Keratinocyte (primary cell): Measurements from ENCODE around the gene RNF145. TPM values are rescaled to one million over a fixed set of nuclear protein-coding genes. Genes with fewer than 3 reads are reported as not detected.
A peak's percentile ranks its signal among the peaks of the same experiment; 100 is the strongest.

Source experiments
- DNase-seq: peaks from one replicate; pipeline ENCODE4 v3.0.0-alpha.2; 2011; ENCODE audit warnings: low read depth, missing footprints, low spot score
- FAIRE-seq: peaks from 2 replicates; lab custom pipeline; 2011; peaks lifted over from hg19 to GRCh38; lab: Jason Lieb, UNC
- H2AFZ ChIP-seq: 2 replicates; pipeline ENCODE4 v1.6.0; 2012; ENCODE audit warnings: low read length, control low read depth, inconsistent platforms; ENCODE audit not compliant: control insufficient read depth
- H3K27ac ChIP-seq: 2 replicates; pipeline ENCODE4 v1.5.1; 2011; ENCODE audit warnings: low read length; ENCODE audit not compliant: control insufficient read depth, insufficient read depth
- H3K27me3 ChIP-seq: 3 replicates; pipeline ENCODE4 v1.6.0; 2011; ENCODE audit warnings: low read length; ENCODE audit not compliant: control insufficient read depth, insufficient read depth; ENCODE audit errors: extremely low read depth
- H3K36me3 ChIP-seq, 2 experiments: 2 replicates in 1 of 2; 3 replicates in 1 of 2; pipeline ENCODE4 v1.5.1; 2011; ENCODE audit warnings: low read length in 2 of 2, mild to moderate bottlenecking in 1 of 2; ENCODE audit not compliant: control insufficient read depth in 2 of 2, insufficient read depth in 2 of 2; ENCODE audit errors: extremely low read depth in 1 of 2
- H3K4me1 ChIP-seq: 3 replicates; pipeline ENCODE4 v1.5.1; 2011; ENCODE audit warnings: low read length; ENCODE audit not compliant: control insufficient read depth, insufficient read depth; ENCODE audit errors: extremely low read depth
- H3K4me2 ChIP-seq: 3 replicates; pipeline ENCODE4 v1.6.0; 2011; ENCODE audit warnings: low read depth, low read length; ENCODE audit not compliant: control insufficient read depth, insufficient read depth; ENCODE audit errors: extremely low read depth
- H3K4me3 ChIP-seq, 3 experiments: fragments of 200-600 bp in 1 of 3; sonication (generic) in 1 of 3; 2 replicates in 2 of 3; 3 replicates in 1 of 3; pipeline ENCODE4 v1.5.1; 2011 to 2016; ENCODE audit warnings: low read length in 3 of 3, mild to moderate bottlenecking in 3 of 3, control low read depth in 2 of 3, inconsistent platforms in 1 of 3, low read depth in 1 of 3, mixed read lengths in 1 of 3, mixed run types in 1 of 3, moderate library complexity in 1 of 3; ENCODE audit not compliant: control insufficient read depth in 2 of 3, insufficient read depth in 2 of 3; ENCODE audit errors: extremely low read depth in 1 of 3
- H3K79me2 ChIP-seq: 2 replicates; pipeline ENCODE4 v1.6.0; 2012; ENCODE audit warnings: low read length; ENCODE audit not compliant: control insufficient read depth, insufficient read depth
- H3K9ac ChIP-seq: 3 replicates; pipeline ENCODE4 v1.6.0; 2011; ENCODE audit warnings: low read length; ENCODE audit not compliant: control insufficient read depth, insufficient read depth; ENCODE audit errors: extremely low read depth
- H3K9me1 ChIP-seq: 3 replicates; pipeline ENCODE4 v1.6.0; 2011; ENCODE audit warnings: low read length; ENCODE audit not compliant: control insufficient read depth, insufficient read depth; ENCODE audit errors: extremely low read depth
- H3K9me3 ChIP-seq: 2 replicates; pipeline ENCODE4 v1.5.1; 2012; ENCODE audit warnings: low read depth, low read length; ENCODE audit not compliant: control insufficient read depth
- H4K20me1 ChIP-seq: 3 replicates; pipeline ENCODE4 v1.6.0; 2011; ENCODE audit warnings: low read length; ENCODE audit not compliant: control insufficient read depth, insufficient read depth; ENCODE audit errors: extremely low read depth
- EZH2 ChIP-seq: IDR thresholded peaks from one replicate; pipeline ENCODE4 v1.6.1; 2012; ENCODE audit warnings: inconsistent platforms, mild to moderate bottlenecking, low read length, moderate library complexity
- dilution Hi-C: fragments of 300-500 bp; cut with MboI; formaldehyde crosslinking; loops from one replicate; pipeline ENCODE4 v1.7.0; 2020; ENCODE audit warnings: low sequenced_read_pairs; ENCODE audit not compliant: extremely low pct_ligation_motif_present
- polyA plus RNA-seq, 5 experiments: library from polyadenylated mRNA; depleted of rRNA in 3 of 5; stranded (reverse) in 3 of 5; stranded (forward) in 1 of 5; unstranded in 1 of 5; fragments of >200 nt; gene quantifications; 1 replicate in 1 of 5; 2 replicates in 3 of 5; 3 replicates in 1 of 5; pipeline versions ENCODE4 v1.2.1 to v1.2.3, GENCODE V29; 2011 to 2012; ENCODE audit warnings: missing spikeins in 2 of 5, low read depth in 1 of 5, low replicate concordance in 1 of 5
- TF ChIP-seq, protein P1 (sequence below), 3 experiments: IDR thresholded peaks in 1 of 3; conservative IDR thresholded peaks in 1 of 3; optimal IDR thresholded peaks in 1 of 3; 2 replicates in 2 of 3; 3 replicates in 1 of 3; pipeline versions ENCODE3 to v1.5.1; 2011; ENCODE audit warnings: low read length in 3 of 3, mild to moderate bottlenecking in 3 of 3, moderate library complexity in 2 of 3, control low read depth in 1 of 3, inconsistent platforms in 1 of 3; ENCODE audit not compliant: insufficient read depth in 2 of 3; ENCODE audit errors: extremely low read depth in 1 of 3

RNF145 gene
- polyA plus RNA-seq, 1 donor (not counting 4 experiments of a cell fraction or from before 2014, with no cell fraction given): 78.6 TPM

DNA sequence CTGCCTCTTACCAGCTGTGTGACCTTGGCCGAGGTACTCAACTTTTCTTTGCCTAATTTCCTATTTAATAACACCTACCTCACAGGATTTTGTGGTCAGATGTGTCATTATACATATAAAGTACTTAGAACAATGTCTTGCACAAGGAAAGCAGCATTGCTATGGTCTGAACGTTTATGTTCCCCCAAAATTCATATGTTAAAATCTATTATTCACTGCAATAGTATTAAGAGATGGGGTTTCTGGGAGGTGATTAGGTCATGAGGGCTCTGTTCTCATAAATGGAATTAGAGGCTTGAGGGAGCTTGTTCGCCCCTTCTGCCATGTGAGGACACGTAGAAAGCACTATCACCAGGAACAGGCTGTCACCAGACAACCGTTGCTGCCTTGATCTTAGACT, 10.9 kb upstream of the RNF145 start:
- Histone ChIP-seq H3K27me3 (no peaks in the 10 kb centered on the region), H3K79me2 (no peaks in the 10 kb centered on the region), H3K27ac (no peak overlapping the region), H3K9ac (no peak overlapping the region), H3K36me3 (no peaks in the 10 kb centered on the region), H2AFZ (no peak overlapping the region), H3K4me2 (no peak overlapping the region), H3K9me3 (no peaks in the 10 kb centered on the region), H3K4me1 (peaks cover 31% of the 10 kb centered on the region), H3K9me1 (no peaks in the 10 kb centered on the region), H3K4me3 (no peak overlapping the region), H4K20me1 (no peaks in the 10 kb centered on the region)
- DNase-seq (peak; percentile 32), FAIRE-seq (no peak)
- dilution Hi-C loops: no loop called here
- TF ChIP-seq, protein P1, sequence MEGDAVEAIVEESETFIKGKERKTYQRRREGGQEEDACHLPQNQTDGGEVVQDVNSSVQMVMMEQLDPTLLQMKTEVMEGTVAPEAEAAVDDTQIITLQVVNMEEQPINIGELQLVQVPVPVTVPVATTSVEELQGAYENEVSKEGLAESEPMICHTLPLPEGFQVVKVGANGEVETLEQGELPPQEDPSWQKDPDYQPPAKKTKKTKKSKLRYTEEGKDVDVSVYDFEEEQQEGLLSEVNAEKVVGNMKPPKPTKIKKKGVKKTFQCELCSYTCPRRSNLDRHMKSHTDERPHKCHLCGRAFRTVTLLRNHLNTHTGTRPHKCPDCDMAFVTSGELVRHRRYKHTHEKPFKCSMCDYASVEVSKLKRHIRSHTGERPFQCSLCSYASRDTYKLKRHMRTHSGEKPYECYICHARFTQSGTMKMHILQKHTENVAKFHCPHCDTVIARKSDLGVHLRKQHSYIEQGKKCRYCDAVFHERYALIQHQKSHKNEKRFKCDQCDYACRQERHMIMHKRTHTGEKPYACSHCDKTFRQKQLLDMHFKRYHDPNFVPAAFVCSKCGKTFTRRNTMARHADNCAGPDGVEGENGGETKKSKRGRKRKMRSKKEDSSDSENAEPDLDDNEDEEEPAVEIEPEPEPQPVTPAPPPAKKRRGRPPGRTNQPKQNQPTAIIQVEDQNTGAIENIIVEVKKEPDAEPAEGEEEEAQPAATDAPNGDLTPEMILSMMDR (optimal IDR thresholded peaks at IDR 0.05 in 1 of 3, IDR thresholded peaks at IDR 0.05 in 1 of 3, conservative IDR thresholded peaks at IDR 0.05 in 1 of 3; ENCODE audit: extremely low read depth in 1 of 3, insufficient read depth in 2 of 3, low read length in 3 of 3): no peak
- TF ChIP-seq EZH2: no peak

DNA sequence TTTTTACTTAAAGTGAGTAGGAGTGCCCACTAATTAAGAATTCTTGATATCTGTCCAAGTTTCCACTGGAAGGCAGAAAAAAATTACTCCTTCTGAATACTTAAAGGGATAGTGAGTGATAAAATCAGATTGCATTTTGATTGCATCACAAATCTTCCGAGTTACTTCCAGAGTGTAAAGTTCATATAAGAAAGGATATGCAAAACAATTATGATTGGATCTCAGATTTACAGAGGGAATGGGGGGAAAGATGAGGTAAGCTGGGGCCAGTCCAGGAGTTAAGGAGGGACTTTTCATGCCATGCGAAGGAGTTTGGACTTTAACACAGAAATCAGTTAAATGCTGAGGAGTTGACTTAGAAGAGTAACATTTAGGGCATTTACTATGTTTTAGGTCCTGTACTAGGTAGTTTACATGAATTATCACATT, 9.3 kb upstream of the RNF145 start:
- H4K20me1 ChIP-seq: no peaks in the 10 kb centered on the region
- no peaks in the 10 kb centered on the region for H3K9me3 ChIP-seq
- no peaks in the 10 kb centered on the region for H3K9me1 ChIP-seq
- FAIRE-seq (no peak), DNase-seq (no peak)
- H3K27me3 ChIP-seq: no peaks in the 10 kb centered on the region
- H3K36me3 ChIP-seq: no peaks in the 10 kb centered on the region
- H3K9ac ChIP-seq: peak overlapping the region; percentile 30
- dilution Hi-C loops: no loop called here
- H2AFZ ChIP-seq: no peak overlapping the region
- H3K4me1 ChIP-seq: peaks cover 28% of the 10 kb centered on the region
- TF ChIP-seq EZH2: no peak
- TF ChIP-seq, protein P1 (optimal IDR thresholded peaks at IDR 0.05 in 1 of 3, IDR thresholded peaks at IDR 0.05 in 1 of 3, conservative IDR thresholded peaks at IDR 0.05 in 1 of 3; ENCODE audit: extremely low read depth in 1 of 3, insufficient read depth in 2 of 3, low read length in 3 of 3): no peak
- H3K4me3 ChIP-seq: no peak overlapping the region
- H3K4me2 ChIP-seq: peak overlapping the region; percentile 22
- no peaks in the 10 kb centered on the region for H3K79me2 ChIP-seq
- H3K27ac ChIP-seq: peak overlapping the region; percentile 27
